ENCODE measurements around the gene KCNQ1.

- TF ChIP-seq ZNF175 (CRISPR knock-in tag; IDR thresholded peaks at IDR 0.05; ENCODE audit: low read depth): no peak
- TF ChIP-seq NEUROD1 (IDR thresholded peaks at IDR 0.05; ENCODE audit: borderline replicate concordance, low read depth, low read length, partially characterized antibody): no peak
Observed at GRCh38 chr11:2828585-2829330, 383.9 kb downstream of the KCNQ1 start.
